AML-193 (cell line): Measurements from ENCODE around the gene CCDC17.

Experiments
- DNase-seq, 2 experiments: peaks; one replicate each; lab custom pipeline; 2025; lab: John Stamatoyannopoulos, UW

Gene CCDC17

DNA sequence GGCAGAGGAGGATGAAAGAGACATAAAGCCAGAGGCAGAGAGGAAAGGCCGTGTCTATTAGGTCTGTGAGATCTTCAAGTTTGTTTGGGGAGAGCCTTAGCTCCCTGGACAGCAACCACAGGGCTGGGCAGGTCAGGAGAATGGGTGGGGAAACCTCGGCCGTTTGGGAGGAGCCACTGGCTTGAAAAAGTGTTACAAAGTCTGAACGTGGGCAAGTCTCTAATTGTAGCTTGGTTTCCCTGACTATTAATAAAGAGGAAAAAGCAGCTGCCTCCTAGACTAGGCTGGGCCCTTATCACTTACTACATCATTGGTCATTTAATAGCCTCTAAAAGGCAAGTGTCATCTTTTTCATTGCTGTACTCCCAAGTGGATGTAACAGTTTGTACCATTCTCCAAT is at the start of gene CCDC17:
Gene CCDC17 (minus strand): TSS at position 83 of the 400 bp plus-strand sequence. CDS start 145 bp downstream, outside the sequence.
- DNase-seq, result no peak

DNA sequence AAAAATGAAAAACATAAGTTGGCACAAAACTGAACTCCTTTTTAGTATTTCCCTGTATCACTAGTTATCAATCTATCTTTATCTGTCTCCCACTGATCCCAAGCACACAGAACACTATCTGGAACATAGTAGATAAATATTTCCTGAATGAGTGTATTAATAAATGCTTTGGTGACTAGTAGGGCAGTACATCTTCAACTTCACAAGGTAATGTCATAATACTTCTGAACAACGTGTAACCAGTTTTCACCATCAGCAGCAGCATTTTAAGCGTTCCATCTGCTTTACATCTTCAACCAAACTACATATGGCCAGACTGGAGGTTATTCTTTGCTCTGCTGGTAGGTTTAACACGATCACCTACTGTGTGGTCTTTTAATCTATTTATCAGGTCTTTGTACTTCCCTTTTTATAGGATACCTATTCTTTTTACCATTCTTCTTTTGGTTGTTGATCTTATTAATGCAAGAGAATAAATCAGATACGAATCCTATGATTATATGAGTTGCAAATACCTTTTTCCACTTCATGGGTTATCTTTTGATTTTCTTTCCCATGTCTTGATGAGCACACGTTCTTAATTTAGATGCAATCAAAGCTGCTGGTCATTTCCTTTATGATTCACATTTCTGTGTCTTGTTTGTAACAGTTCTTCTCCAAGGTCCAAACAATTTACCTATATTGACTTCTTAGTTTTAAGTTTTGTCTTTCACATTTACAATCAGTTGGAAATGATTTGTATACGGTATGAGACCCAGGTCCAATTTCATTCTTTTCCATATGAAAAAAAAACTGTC is 46.2 kb upstream of the CCDC17 start:
- DNase-seq, result no peak

DNA sequence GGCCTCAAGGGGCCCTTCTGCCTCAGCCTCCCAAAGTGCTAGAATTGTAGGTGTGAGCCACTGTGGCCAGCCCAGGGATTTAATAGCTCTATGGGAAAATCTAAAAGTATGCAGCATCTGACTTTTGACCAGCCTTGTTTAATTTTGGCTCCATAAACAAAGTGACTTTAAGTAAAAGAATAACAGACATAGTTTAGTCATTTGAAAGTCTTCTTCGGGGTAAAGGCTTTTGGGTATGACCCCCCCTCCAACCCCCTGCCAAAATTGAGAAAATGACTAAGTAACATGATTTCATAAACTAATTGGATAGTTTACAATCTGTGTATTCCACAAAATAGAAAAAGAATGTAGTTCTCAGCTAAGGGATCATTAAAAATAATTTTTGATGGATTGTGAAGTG is 45.5 kb upstream of the CCDC17 start:
- no peak for DNase-seq

DNA sequence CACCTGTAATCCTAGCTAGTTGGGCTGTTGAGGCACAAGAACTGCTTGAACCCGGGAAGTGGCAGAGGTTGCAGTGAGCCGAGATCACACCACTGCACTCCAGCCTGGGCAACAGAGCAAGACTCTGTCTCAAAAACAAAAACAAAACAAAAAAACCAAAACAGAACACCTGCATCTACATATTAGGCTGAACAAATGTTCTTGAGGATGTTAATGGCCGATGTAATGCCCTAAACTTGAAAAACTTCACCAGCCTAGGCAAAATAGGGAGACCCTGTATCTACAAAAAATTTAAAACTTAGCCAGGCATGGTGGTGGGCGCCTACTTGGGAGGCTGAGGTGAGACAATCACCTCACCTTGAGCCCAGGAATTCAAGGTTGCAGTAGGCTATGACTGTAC is 44.7 kb upstream of the CCDC17 start:
- no peak for DNase-seq

DNA sequence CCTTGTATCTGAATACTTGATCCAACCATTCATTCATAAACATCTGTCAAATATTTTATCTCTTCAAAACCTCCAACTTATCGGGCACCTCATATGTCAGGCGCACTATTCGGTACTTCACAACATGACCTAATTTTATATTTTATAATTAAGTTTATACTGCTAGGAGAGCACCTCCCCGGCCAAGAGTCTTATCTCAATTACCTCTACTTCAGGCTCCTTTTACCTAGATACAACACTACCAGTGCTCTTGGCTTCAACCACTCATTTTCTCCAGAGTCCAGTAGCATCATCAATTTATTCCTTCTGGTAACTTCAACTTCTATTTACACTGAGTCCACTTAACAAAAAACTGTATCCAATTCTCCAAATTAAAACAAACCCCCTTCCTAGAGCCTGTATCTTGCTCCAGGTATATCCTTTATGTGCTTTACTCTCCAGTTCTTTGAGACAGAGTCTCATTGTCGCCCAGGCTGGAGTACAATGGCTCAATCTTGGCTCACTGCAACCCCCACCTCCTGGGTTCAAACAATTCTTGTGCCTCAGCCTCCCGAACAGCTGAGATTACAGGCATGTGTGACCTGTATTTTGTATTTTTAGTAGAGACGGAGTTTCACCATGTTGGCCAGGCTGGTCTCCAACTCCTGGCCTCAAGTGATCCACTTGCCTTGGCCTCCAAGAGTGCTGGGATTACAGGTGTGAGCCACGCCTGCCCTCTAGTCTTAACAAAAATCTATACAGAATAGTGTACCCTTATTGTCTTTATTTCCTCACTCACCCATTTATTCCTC is 43.7 kb upstream of the CCDC17 start:
- no peak for DNase-seq

DNA sequence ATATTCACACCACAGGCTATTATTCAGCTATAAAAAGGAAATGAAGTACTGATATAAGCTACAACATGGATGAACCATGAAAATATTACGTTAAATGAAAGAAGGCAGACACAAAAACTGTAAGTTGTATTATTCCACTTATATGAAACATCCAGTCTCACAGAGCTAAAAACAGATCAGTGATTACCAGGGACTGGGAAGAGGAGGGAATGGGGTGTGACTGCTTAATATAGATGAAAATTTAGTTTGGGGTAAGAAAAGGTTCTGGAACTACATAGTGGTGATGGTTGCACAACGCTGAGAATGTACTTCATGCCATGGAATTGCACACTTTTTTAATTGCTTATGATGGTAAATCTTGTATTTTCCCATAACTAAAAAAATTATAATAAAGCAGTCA is 43.0 kb upstream of the CCDC17 start:
- DNase-seq, result no peak

DNA sequence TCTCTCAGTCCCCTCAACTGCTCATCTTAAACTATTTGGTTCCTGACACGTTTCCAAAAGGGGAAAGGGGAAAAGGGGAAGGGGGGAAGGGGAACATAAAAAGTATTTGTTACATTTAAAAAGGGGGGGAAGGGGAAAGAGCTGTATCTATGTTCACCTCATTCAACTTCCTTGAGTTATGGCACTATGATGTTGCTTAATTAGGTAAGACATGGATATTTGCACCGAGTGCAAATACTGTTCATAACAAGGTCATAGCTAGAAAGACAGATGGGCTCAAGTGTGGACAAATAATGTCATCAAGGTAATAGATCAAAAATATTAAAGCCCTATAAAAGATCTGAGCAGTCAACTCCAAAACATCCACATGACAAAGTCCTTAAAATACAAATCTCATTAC is 36.5 kb upstream of the CCDC17 start:
- no peak for DNase-seq

DNA sequence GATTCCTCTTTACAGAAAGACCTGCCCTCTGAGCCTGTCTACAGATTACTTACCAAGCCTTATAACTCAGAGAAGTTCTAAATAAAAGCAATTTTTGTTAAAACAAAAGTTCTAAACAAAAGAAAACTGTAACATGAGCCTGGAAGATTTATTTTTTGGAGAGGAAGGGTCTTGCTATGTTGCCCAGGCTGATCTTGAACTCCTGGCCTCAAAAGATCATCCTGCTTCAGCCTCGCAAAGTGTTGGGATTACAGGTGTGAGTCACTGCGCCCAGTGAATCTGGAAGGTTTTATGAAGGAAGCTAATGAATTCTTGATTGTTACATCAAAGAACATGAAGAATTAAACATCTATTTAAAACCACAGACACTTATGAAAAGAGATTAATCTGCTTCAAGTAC is 35.4 kb upstream of the CCDC17 start:
- DNase-seq, result no peak

DNA sequence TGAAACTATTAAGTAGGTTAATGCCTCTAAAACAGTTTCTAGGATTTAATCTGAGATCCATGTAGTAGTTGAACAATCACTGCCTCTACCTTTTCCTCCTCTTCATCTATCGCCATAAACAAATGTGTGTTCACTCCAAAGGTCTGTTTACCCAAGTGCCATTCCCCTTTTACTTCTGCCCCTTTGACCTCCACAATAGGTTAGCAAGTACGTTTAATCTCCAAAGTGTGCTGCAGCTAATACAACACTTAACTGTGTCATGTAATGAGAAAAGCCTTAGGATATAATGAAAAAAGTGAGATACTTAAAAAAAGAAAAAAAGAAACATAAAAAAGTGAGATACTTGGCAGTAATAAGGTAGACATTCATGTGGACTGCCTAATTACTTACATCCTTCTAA is 34.3 kb upstream of the CCDC17 start:
- no peak for DNase-seq

DNA sequence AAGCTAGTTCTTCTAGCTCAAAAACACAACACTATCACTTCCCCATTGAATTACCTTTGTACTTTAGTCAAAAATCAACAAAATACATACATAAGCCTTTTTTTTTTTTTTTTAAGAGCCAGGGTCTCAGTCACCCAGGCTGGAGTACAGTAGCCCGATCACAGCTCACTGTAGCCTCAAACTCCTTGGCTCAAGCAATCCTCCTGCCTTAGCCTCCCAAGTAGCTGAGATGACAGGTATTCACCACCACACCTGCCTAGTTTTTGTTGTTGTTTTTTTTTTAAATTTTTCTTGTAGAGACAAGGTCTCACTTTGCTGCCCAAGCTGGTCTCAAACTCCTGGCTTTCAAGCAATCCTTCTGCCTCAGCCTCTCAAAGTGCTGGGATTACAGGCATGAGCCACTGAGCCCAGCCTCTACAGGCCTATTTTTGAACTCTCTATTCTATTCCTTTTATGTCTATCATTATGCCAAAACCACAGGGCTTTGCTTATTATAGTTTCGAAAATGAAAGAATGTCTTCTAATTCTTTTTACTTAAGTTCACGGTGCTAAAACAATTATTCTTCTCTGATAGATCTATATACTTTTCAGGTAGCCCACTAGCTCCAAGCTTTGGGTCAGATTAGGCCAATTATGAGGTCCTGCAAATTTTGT is 32.8 kb upstream of the CCDC17 start:
- no peak for DNase-seq

DNA sequence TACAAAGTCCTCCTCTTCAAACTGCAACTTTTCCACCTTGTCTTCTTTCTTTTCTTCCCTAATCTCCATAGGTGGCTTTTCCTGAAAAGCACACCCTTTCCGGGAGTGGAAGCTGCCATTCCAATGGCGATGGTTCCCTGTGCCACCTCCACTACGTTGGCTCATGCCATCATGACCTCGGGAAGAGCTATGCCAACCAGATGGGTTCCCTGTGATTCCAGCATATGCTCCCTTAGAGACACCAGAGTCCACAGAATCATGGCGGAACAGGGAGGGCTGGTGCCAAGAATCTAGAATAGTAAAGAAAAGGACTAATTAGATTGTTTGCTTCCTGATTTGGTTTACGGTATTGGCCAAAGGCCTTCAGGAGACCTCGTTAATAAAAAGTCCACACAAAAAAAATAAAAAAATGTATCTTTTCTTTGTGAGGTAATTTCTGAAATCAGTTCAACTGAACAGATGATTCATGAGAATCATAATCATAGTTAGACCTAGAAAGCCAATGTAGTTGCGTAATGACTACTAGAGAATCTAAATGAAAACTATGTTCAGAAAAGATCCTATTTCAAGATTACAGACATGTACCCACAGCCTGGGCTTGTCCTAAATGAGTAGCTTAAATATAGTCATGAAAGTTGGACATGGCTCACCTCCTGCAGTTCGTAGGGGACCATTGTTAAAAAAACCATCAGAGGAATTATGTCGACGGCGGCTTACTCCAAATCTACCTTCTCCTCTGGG is 30.9 kb upstream of the CCDC17 start:
- DNase-seq, result no peak

DNA sequence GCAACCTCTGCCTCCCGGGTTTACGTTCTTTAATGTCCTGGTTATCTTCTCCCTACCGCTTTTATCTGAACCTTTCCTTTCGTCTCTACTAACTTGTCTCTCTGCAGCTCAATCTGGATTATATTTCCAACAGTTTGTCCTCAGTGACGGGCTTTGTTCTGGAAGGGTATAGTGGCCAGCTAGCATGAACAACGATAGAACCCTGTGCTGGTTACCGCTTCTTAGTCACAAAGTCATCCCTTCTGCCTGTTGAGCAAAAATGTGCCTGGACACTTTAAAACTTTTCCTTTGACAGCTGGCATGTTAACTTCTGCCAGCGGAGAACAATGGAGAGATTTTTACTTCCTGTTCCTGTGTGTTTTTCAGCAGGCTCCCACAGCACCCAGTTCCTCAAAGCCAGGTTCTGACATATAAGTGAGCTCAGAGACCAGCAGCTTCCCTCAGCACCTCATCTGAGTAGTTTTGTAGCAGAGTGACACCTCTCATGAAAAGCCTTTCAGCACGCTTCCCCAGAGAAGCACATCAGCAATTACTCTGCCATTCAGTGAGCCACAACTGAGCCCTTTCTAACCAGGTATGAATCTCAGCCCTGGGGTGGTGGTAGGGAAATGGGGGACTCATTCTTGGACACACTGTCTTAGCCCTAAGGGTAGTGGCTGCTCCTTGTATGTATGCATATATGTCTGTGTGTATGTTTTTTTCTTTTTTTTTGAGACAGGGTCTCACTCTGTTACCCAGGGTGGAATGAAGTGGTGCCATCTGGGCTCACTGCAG is 23.6 kb upstream of the CCDC17 start:
- no peak for DNase-seq

DNA sequence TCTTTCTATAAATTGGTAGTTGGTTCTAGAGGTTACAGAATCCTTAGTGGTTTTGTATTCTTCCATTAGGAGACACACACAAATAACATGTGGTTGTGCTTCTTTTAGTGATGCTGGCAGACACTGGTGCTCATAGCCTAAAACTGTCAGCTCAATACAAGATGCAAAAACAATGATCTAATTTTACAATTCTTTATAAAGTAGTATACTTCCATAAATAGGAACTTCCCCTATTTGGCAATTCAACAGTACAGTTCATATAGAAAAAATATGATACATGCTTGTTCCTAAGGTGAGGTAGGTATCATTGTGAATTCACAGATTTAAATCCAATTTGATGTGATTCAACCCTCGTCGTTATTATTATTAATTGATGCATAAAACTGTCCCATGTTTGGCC is 20.8 kb upstream of the CCDC17 start:
- no peak for DNase-seq

DNA sequence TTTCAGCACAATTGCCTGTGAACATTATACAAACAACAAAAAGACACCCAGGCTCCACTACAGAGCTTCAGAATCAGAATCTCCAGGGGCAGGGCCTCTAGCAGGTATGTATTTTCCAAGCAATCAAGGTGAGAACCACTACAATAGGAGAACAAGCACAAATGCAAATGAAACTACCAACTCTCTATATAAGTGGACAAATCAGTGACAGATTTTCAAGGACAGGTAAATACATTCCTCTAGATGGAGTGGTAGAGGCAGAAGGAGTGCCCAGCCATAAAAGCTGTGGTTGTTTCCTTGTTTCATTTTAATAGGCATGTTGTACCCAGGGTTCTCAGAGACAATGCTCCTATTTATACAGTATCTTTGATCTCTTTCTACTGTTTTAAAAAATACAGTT is 20.1 kb upstream of the CCDC17 start:
- no peak for DNase-seq

DNA sequence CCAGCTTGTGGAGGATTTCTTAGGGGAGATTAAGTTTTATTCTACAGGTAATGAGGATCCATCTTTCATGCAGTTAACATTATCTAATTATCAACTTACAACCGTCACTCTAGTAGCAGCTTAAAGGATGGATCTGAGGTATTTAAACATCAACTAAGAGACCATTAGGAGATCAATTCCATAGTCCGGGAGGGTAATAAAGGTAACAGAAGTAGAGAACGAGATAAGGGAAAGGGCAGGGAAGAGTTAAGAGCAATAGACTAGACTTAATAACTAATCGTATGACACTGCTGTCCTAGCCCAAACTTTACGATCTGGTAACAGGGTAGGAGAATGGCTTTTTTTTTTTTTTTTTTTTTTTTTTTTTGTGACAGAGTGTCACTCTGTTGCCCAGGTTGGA is 19.5 kb upstream of the CCDC17 start:
- DNase-seq, result no peak

DNA sequence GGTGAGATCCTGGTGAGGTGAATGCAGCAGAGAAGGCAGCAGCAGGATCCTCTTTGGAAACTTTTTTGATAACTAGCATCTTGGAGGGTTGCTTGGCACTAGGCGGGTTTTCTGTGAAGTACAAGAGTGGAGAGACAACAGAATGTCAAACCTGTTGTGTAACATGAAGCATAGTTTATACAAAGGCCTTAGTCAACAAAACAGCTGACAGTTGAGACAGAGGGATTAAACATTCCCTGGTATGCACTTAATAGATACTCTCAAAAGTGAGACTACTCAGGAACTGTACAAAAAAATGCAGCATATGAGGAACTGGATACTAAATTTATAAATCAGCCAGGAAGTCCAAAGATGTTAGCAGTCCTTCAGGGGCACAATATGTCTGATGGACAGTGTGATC is 16.4 kb upstream of the CCDC17 start:
- DNase-seq, result no peak

DNA sequence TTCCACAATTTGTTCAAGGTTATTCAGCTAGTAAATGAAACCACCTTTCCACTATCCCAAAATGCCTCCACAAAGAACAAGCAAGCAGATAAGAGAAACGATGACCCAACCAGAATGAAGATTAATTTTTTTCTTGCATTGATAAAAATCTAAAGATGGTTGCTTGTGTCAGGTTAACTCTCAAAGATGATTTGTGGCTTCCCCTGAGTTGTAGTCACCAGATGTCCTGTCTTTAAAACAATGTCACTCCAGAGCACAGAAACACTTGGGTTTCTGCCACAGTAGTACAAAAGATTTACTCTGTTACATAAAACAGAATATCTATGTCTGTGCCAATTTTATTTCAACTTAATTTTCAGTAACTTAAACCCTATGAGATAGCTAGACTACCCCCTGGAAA is 11.4 kb upstream of the CCDC17 start:
- DNase-seq, result no peak

DNA sequence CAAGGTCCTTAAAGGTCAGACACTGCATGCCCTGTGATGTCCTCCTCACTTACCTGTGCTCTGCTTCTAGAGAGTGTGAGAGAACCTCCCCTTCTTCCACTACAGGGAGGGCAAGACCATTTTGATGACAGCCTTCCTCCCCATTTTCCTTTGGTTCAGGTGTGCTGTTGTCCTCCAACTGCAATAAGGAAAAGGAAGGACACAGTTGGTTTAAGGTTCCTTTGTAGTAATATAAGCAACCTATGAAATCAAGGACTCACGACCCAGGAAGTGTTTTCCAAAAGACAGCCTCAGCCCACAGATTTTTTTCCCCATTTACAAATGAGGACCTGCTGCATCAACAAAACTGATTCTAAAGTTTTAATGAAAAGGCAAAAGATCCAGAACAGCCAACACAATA is 6.6 kb upstream of the CCDC17 start:
- no peak for DNase-seq

DNA sequence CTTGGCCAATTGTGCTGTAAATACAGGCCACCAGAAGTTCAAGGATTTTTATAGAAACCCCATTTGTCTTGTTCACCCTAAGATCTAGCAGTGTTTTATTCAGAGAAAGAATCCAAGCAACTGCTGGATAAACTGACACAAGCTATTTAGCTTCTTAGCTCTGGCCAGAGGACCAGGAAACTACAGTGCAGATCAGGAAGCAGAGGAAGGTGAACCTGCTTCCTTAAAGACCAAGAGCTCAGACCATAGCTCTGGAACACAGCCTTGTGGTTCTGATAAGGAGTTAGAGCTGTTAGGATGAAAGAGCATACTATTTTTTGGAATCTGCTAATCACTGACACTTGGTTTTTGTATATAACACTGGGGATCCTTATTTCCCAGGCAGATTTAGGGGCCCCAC is 5.2 kb upstream of the CCDC17 start:
- DNase-seq, result no peak

DNA sequence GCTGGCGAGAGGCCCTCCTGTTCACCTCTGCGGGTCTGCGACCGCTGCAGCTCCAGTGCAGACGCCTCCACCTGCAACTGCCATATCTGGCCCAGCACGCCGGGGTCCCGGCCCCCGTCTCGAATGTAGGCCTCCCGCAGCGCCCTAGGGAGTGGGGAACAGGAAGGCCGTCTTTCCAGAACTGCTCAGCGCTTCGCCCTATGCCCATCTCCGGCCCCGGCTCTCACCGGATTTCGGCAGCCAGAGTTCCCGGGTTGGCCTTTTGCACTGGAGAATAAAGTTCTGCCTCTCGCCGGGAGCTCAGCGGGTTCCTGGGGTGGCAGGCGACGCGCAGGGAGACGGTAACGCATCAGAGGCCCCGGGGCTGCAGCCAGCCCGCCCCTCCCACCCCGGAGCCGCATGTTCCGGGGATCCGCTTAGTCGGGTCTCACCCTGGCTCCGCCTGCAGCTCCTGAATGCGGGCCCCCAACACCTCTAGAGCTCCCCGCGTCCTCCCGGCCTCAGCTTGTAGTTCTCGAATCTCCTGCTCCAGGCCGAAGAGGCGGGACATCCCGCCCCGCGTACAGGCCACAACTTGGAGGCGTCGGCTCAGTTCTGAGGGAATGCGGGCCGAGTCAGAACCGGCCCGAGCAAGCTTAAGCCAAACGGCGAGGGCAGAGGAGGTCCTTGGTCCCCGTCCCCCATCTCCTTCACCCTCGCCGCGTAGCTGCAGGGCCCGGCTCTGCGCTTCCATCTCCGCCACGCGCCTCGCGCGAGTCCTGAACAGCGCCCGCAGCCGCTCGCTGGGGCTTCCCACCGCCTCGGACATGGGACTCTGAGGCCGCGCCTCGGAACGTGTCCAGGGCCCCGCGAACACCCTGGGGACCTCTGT is 1.1 kb downstream of the CCDC17 start:
- DNase-seq, result no peak
